HepG2 (cell line): Measurements from ENCODE around the gene INSIG2.

ENCODE experiments used
- EZH2 ChIP-seq: conservative IDR thresholded peaks from 2 replicates; pipeline ENCODE4 v1.6.1; 2012; ENCODE audit warnings: mild to moderate bottlenecking, low read depth, low read length, moderate library complexity
- HOXA7 ChIP-seq: sonication (generic); formaldehyde crosslinking; IDR thresholded peaks from 2 replicates; pipeline ENCODE4 v1.8.1; 2022; ENCODE audit warnings: mild to moderate bottlenecking, missing genetic modification reagents, moderate library complexity
- TAF1 ChIP-seq: sonication (generic); formaldehyde crosslinking; IDR thresholded peaks from 2 replicates; pipeline ENCODE4 v1.4.0; 2020; ENCODE audit warnings: missing genetic modification reagents

DNA sequence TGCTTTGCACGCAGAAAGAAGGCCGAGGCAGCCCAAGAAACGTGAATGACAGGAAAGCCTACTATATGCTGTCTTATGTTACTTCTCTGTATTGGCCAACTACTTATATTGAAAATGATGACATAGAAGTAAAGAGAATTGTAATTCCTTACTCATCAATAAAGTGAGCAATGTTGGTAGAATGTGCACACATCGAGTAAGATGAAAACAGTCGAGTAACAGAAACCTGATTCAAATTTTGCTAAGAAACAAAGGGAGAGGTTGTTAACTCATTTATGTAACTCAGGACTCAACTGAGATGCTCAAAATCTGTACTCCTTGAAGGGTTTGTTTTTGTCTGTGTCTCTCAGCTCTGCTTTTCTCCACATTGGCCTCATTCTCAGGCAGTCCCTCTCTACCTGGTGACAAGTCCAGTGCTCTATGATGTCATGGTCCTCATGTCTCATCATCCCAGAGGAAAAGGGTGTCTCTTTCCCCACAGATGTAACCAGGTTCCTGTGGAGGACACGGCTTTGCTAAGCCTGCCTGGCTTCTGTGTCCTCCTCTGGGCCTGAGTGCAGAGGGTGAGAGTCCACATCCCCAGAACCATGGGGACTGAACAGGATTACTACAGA, 44.1 kb upstream of the INSIG2 start:
- no peak for TF ChIP-seq EZH2
- no peak for TF ChIP-seq HOXA7 (CRISPR knock-in tag)
- no peak for TF ChIP-seq TAF1 (CRISPR knock-in tag)
